Neural cell (in vitro differentiated cells): ENCODE measurements around the gene TPRG1L.

Experiments
- EZH2 ChIP-seq: fragments of 200-600, 300-800 bp; shearing (Covaris generic), sonication (generic); IDR thresholded peaks from 2 replicates; pipeline ENCODE4 v1.6.1; 2014; ENCODE audit warnings: antibody characterized with exemption, low read length, borderline replicate concordance, mild to moderate bottlenecking; ENCODE audit not compliant: insufficient read depth, poor library complexity, severe bottlenecking
- MXI1 ChIP-seq: fragments of 450-650 bp; conservative IDR thresholded peaks from 2 replicates; pipeline ENCODE4 v1.6.1; 2014; ENCODE audit warnings: antibody characterized with exemption, mild to moderate bottlenecking; ENCODE audit not compliant: poor library complexity, severe bottlenecking
- REST ChIP-seq: IDR thresholded peaks from 2 replicates; pipeline ENCODE4 v1.6.1; 2012; ENCODE audit warnings: borderline replicate concordance
- TAF1 ChIP-seq: IDR thresholded peaks from 2 replicates; pipeline ENCODE4 v1.6.1; 2012; ENCODE audit warnings: low read depth

- TF ChIP-seq REST (no peak), TAF1 (no peak), MXI1 (no peak), EZH2 (no peak)
Measured at GRCh38 chr1:3598522-3599285, 26.1 kb upstream of the TPRG1L start.
